Right cardiac atrium (tissue), 5 donors: ENCODE results near the gene PEMT. TPM values are rescaled to one million over a fixed set of nuclear protein-coding genes. Genes with fewer than 3 reads are reported as not detected.

ENCODE experiments used
- ATAC-seq, 2 donors: fragments of 200-7000 bp; cut with Tn5 transposase; one replicate each; pipeline versions ENCODE4 v1.8.0 to v1.9.1; 2020; ENCODE audit warnings: moderate library complexity in 2 of 2, mild to moderate bottlenecking in 1 of 2
- DNase-seq, 3 donors: peaks; one replicate each; pipeline ENCODE4 v3.0.0-alpha.2; 2020
- H3K27ac ChIP-seq: one replicate; pipeline ENCODE4 v1.5.1; 2013; ENCODE audit warnings: mild to moderate bottlenecking, low read length, control low read depth, moderate library complexity
- H3K27me3 ChIP-seq: one replicate; pipeline ENCODE4 v1.6.1; 2013; ENCODE audit not compliant: control insufficient read depth, insufficient read depth
- H3K4me1 ChIP-seq: one replicate; pipeline ENCODE4 v1.6.1; 2013; ENCODE audit warnings: low read length; ENCODE audit not compliant: control insufficient read depth, insufficient read depth
- H3K4me3 ChIP-seq: one replicate; pipeline ENCODE4 v1.5.1; 2013; ENCODE audit warnings: low read length, control low read depth
- H3K9me3 ChIP-seq: one replicate; pipeline ENCODE4 v1.6.1; 2013; ENCODE audit warnings: low read length; ENCODE audit not compliant: control insufficient read depth
- WGBS: extraction: QIAGEN DNeasy Blood & Tissue Kit; methylation state at CpG from one replicate; pipeline ENCODE4 v1.1.7; 2013; 5-methylcytosine and 5-hydroxymethylcytosine counted together
- intact Hi-C, 4 donors: fragments of 100-400 bp; cut with DNase I; formaldehyde crosslinking; loops; one replicate each; pipeline versions ENCODE4 v1.11.0 to v1.14.0; 2022 to 2023
- polyA plus RNA-seq: library from polyadenylated mRNA; stranded (reverse); fragments of 200-250 nt; gene quantifications from one replicate; pipeline ENCODE4 v1.2.3, GENCODE V29; 2013
- total RNA-seq, 4 donors: library from RNA; stranded (reverse); fragmentation: NEBNext Ultra II Directional; extraction: Animal tissue kit (Norgen Biotek cat#: 25700); gene quantifications; one replicate each; pipeline ENCODE4 v1.2.1, GENCODE V29; 2021
- donor health status: healthy with polysubstance abuse.
- donor health status: DM: no; HTN: yes; CAD: no.
- donor health status: DM: no; HTN: no; CAD: no.
- donor health status: DM: no; HTN: yes; CAD: no; lungs with severe emphysema.
- donor health status: DM: yes; HTN: yes; CAD: no.

PEMT gene
- total and polyA plus RNA-seq, 5 donors, result 18.4 to 28.5 (median 19.6) TPM

DNA sequence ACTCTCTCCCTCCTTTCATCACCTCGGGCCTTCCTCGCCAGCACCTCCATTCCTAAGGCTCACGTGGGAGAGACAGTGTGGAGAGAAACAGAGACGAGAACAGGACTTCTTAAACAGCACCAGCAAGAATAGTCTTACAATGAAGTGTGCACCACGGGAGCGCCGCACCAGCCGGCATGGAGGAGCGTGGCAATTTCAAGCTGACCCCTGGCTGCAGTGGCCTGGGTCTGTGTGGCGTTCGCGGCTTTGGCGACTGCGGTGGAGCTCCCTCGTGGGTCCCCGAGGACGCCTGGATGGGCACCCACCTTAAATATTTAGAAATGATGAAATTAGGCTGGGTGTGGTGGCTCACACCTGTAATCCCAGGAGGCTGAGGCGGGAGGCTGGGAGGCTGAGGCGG, 135.3 kb downstream of the PEMT start:
- WGBS, result 83% methylated on average over 19 of the region's 19 CpGs

More for the DNA sequence above, 135.3 kb downstream of the PEMT start:
- DNase-seq (no peak), ATAC-seq (no peak)
- no peak overlapping the region for H3K4me3 ChIP-seq
- H3K27me3 ChIP-seq, result no peaks in the 10 kb centered on the region
- H3K4me1 ChIP-seq, result no peaks in the 10 kb centered on the region
- H3K9me3 ChIP-seq, result no peaks in the 10 kb centered on the region
- intact Hi-C loops, result no loop called here
- H3K27ac ChIP-seq, result no peak overlapping the region

Other genes starting within 250 kb of the PEMT start
- 10 to 100 TPM; 30.7 to 35.6 (median 32.6) TPM for gene MED9, start 114.7 kb downstream of the PEMT start, total RNA-seq
- 38.5 TPM for gene MED9, start 114.7 kb downstream of the PEMT start, polyA plus RNA-seq
- 10 to 100 TPM; 18.7 to 63.8 (median 39.9) TPM for gene RASD1, start 95.3 kb downstream of the PEMT start, total RNA-seq
- gene RASD1, start 95.3 kb downstream of the PEMT start, polyA plus RNA-seq, result 66.2 TPM
- 10 to 100 TPM; 18.2 to 26.8 (median 23.4) TPM for gene RAI1, start 89.8 kb upstream of the PEMT start, total RNA-seq
- 18.8 TPM for gene RAI1, start 89.8 kb upstream of the PEMT start, polyA plus RNA-seq
- 10 to 100 TPM; 28.7 to 41.6 (median 36.2) TPM for gene SREBF1, start 245.3 kb upstream of the PEMT start, total RNA-seq
- 45.7 TPM for gene SREBF1, start 245.3 kb upstream of the PEMT start, polyA plus RNA-seq